ENCODE results near the gene RFX2.

GRCh38 chr19:6110360-6110977 is at the start of gene RFX2:
- TF ChIP-seq, protein P1, sequence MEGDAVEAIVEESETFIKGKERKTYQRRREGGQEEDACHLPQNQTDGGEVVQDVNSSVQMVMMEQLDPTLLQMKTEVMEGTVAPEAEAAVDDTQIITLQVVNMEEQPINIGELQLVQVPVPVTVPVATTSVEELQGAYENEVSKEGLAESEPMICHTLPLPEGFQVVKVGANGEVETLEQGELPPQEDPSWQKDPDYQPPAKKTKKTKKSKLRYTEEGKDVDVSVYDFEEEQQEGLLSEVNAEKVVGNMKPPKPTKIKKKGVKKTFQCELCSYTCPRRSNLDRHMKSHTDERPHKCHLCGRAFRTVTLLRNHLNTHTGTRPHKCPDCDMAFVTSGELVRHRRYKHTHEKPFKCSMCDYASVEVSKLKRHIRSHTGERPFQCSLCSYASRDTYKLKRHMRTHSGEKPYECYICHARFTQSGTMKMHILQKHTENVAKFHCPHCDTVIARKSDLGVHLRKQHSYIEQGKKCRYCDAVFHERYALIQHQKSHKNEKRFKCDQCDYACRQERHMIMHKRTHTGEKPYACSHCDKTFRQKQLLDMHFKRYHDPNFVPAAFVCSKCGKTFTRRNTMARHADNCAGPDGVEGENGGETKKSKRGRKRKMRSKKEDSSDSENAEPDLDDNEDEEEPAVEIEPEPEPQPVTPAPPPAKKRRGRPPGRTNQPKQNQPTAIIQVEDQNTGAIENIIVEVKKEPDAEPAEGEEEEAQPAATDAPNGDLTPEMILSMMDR (IDR thresholded peaks at IDR 0.05; ENCODE audit: insufficient read depth, low read length): no peak
- TF ChIP-seq GABPA (IDR thresholded peaks at IDR 0.05; ENCODE audit: low read depth) (no peak), POLR2AphosphoS5 (IDR thresholded peaks at IDR 0.05; ENCODE audit: low read depth) (peak; percentile 65; the same call in 1 of the 2 replicates)
